Measurements from ENCODE around the gene PAPSS1. TPM values are rescaled to one million over a fixed set of nuclear protein-coding genes. Genes with fewer than 3 reads are reported as not detected.

PAPSS1 gene
- total and polyA plus RNA-seq, 2 of the 8 experiments (the other 6 are each of a cell fraction or from before 2014, with no cell fraction given), result 79.2 to 98.5 TPM

- no peak for TF ChIP-seq FOSL1 (IDR thresholded peaks at IDR 0.05; ENCODE audit: insufficient read depth, low read depth, low read length)
- no peak for TF ChIP-seq CREB1 (IDR thresholded peaks at IDR 0.05)
These were observed 10.1 kb downstream of the PAPSS1 start (continued) for GRCh38 chr4:107709916-107710315.

Data from H1 (cell line).